ENCODE results near the gene BZW2. TPM values are rescaled to one million over a fixed set of nuclear protein-coding genes. Genes with fewer than 3 reads are reported as not detected.
A peak's percentile ranks its signal among the peaks of the same experiment; 100 is the strongest.
"Not testable (repeated sequence)": the region's sequence is repeated elsewhere in the genome, so short reads cannot be mapped to it uniquely, and the experiment has no call there.

Gene BZW2
- total RNA-seq, 1 donor from 2014 or later = 72.7 TPM

GRCh38 chr7:16656141-16656540, 10.2 kb downstream of the BZW2 start:
- H3K4me1 Mint-ChIP-seq (ENCODE audit: low read depth) = peaks cover 6% of the 10 kb centered on the region
- no peak for TF ChIP-seq CTCF (IDR thresholded peaks at IDR 0.05; ENCODE audit: unreplicated experiment)
- DNase-seq (ENCODE audit: low spot score, unreplicated experiment) = no peak
- no peak overlapping the region for H3K4me3 Mint-ChIP-seq (ENCODE audit: low read depth)
- H3K27me3 Mint-ChIP-seq = no peaks in the 10 kb centered on the region
- H3K36me3 Mint-ChIP-seq (ENCODE audit: insufficient read depth) = peaks cover 3% of the 10 kb centered on the region
- H3K9me3 Mint-ChIP-seq (ENCODE audit: low read depth) = no peaks in the 10 kb centered on the region
- no peak overlapping the region for H3K27ac Mint-ChIP-seq

GRCh38 chr7:16657656-16658279, 11.8 kb downstream of the BZW2 start:
- Mint-ChIP-seq H3K27me3 (no peaks in the 10 kb centered on the region), H3K9me3 (ENCODE audit: low read depth) (no peaks in the 10 kb centered on the region), H3K36me3 (ENCODE audit: insufficient read depth) (peaks cover 3% of the 10 kb centered on the region), H3K4me1 (ENCODE audit: low read depth) (peaks cover 5% of the 10 kb centered on the region), H3K27ac (peak overlapping the region; percentile 44), H3K4me3 (ENCODE audit: low read depth) (no peak overlapping the region)
- no peak for DNase-seq (ENCODE audit: low spot score, unreplicated experiment)
- TF ChIP-seq CTCF (IDR thresholded peaks at IDR 0.05; ENCODE audit: unreplicated experiment) = no peak

- H3K4me3 Mint-ChIP-seq (ENCODE audit: low read depth); H3K9me3 Mint-ChIP-seq (ENCODE audit: low read depth); H3K36me3 Mint-ChIP-seq (ENCODE audit: insufficient read depth); H3K27ac Mint-ChIP-seq; H3K4me1 Mint-ChIP-seq (ENCODE audit: low read depth); DNase-seq (ENCODE audit: low spot score, unreplicated experiment); H3K27me3 Mint-ChIP-seq: not testable (repeated sequence)
Observed at GRCh38 chr7:16659854-16660497, 14.0 kb downstream of the BZW2 start.

- H3K4me3 Mint-ChIP-seq (ENCODE audit: low read depth) = no peak overlapping the region
- peaks cover 13% of the 10 kb centered on the region for H3K36me3 Mint-ChIP-seq (ENCODE audit: insufficient read depth)
- H3K9me3 Mint-ChIP-seq (ENCODE audit: low read depth) = peaks cover 5% of the 10 kb centered on the region
- no peak overlapping the region for H3K27ac Mint-ChIP-seq
- TF ChIP-seq CTCF (IDR thresholded peaks at IDR 0.05; ENCODE audit: unreplicated experiment) = no peak
- H3K4me1 Mint-ChIP-seq (ENCODE audit: low read depth) = peaks cover 4% of the 10 kb centered on the region
- H3K27me3 Mint-ChIP-seq = no peaks in the 10 kb centered on the region
- DNase-seq (ENCODE audit: low spot score, unreplicated experiment) = no peak
Observed at GRCh38 chr7:16660702-16661464, 14.9 kb downstream of the BZW2 start.

- Mint-ChIP-seq H3K27me3 (no peaks in the 10 kb centered on the region), H3K4me3 (ENCODE audit: low read depth) (no peak overlapping the region), H3K36me3 (ENCODE audit: insufficient read depth) (peaks cover 12% of the 10 kb centered on the region), H3K27ac (no peak overlapping the region), H3K9me3 (ENCODE audit: low read depth) (peaks cover 5% of the 10 kb centered on the region), H3K4me1 (ENCODE audit: low read depth) (peaks cover 4% of the 10 kb centered on the region)
- no peak for TF ChIP-seq CTCF (IDR thresholded peaks at IDR 0.05; ENCODE audit: unreplicated experiment)
- no peak for DNase-seq (ENCODE audit: low spot score, unreplicated experiment)
Observed at GRCh38 chr7:16661924-16662323, 15.9 kb downstream of the BZW2 start.
